CD4-positive, alpha-beta T cell (primary cell): ENCODE data around the gene PRR22. TPM values are rescaled to one million over a fixed set of nuclear protein-coding genes. Genes with fewer than 3 reads are reported as not detected.

Experiments
- ATAC-seq: fragments of 200-7000 bp; cut with Tn5 transposase; one replicate; pipeline ENCODE4 v1.10.0; 2022; ENCODE audit warnings: mild to moderate bottlenecking; ENCODE audit not compliant: poor library complexity
- CTCF ChIA-PET: fragments of 350-600 bp; sonication (Branson Sonifier 250); formaldehyde crosslinking; loops from one replicate; lab custom pipeline; 2021; ENCODE audit warnings: antibody characterized with exemption, inconsistent platforms; lab: Charles Lee
- POLR2A ChIA-PET: fragments of 350-600 bp; sonication (Branson Sonifier 250); formaldehyde crosslinking; loops from one replicate; lab custom pipeline; 2021; ENCODE audit warnings: antibody characterized with exemption, inconsistent platforms; lab: Charles Lee
- DNase-seq, 14 experiments: peaks; one replicate each; pipeline ENCODE4 v3.0.0-alpha.2; 2013 to 2020; ENCODE audit warnings: mixed read lengths in 2 of 14
- H3K27ac ChIP-seq, 2 donors: one replicate each; pipeline versions ENCODE4 v1.5.1 to v1.7.0; 2013; ENCODE audit warnings: low read length in 2 of 2, low read depth in 1 of 2, mild to moderate bottlenecking in 1 of 2
- H3K27me3 ChIP-seq, 2 experiments: 1 replicate in 1 of 2; 2 replicates in 1 of 2; pipeline versions ENCODE4 v1.6.1 to v1.7.0; 2013; ENCODE audit warnings: low read length in 2 of 2, control low read depth in 1 of 2, mild to moderate bottlenecking in 1 of 2, moderate library complexity in 1 of 2; ENCODE audit not compliant: insufficient read depth in 2 of 2, control insufficient read depth in 1 of 2
- H3K36me3 ChIP-seq: one replicate; pipeline ENCODE4 v1.6.1; 2013; ENCODE audit warnings: low read length, control low read depth; ENCODE audit not compliant: insufficient read depth
- H3K4me1 ChIP-seq: one replicate; pipeline ENCODE4 v1.6.1; 2013; ENCODE audit warnings: low read length, control low read depth; ENCODE audit not compliant: insufficient read depth
- H3K4me3 ChIP-seq: one replicate; pipeline ENCODE4 v1.5.1; 2013; ENCODE audit warnings: mild to moderate bottlenecking, low read length, moderate library complexity
- H3K9me3 ChIP-seq, 2 experiments: 1 replicate in 1 of 2; 2 replicates in 1 of 2; pipeline versions ENCODE4 v1.6.1 to v1.7.0; 2013; ENCODE audit warnings: low read length in 2 of 2, mild to moderate bottlenecking in 2 of 2, control low read depth in 1 of 2, moderate library complexity in 1 of 2; ENCODE audit not compliant: control insufficient read depth in 1 of 2, insufficient read depth in 1 of 2
- H3K27ac Mint-ChIP-seq: one replicate; pipeline ENCODE4 v1.8.0; 2020; ENCODE audit warnings: mixed read lengths
- H3K27me3 Mint-ChIP-seq: one replicate; pipeline ENCODE4 v1.8.0; 2021; ENCODE audit warnings: mixed read lengths
- H3K36me3 Mint-ChIP-seq: one replicate; pipeline ENCODE4 v1.8.0; 2021; ENCODE audit warnings: low read depth, mixed read lengths
- H3K4me1 Mint-ChIP-seq: one replicate; pipeline ENCODE4 v1.8.0; 2021; ENCODE audit warnings: low read depth, mixed read lengths
- H3K4me3 Mint-ChIP-seq: one replicate; pipeline ENCODE4 v1.8.0; 2020; ENCODE audit warnings: mild to moderate bottlenecking, mixed read lengths
- H3K9me3 Mint-ChIP-seq: one replicate; pipeline ENCODE4 v1.8.0; 2020; ENCODE audit warnings: mixed read lengths
- intact Hi-C, 2 experiments: fragments of 100-400 bp; cut with DNase I in 1 of 2; cut with micrococcal nuclease in 1 of 2; formaldehyde crosslinking; loops; one replicate each; pipeline versions ENCODE4 v1.15.1 to v1.9.0; 2023 to 2025; cut with DNase I, micrococcal nuclease
- total RNA-seq, 174 experiments: library from RNA in 2 of 174; stranded (reverse) in 2 of 174; gene quantifications; one replicate each; pipeline ENCODE4 v1.2.3 and lab custom pipeline; 2021 to 2026
- TF ChIP-seq, protein P1 (sequence below): fragments of 200-600 bp; IDR thresholded peaks from one replicate; pipeline ENCODE4 v1.8.0; 2022; ENCODE audit warnings: antibody characterized with exemption, mild to moderate bottlenecking

The PRR22 gene
- total RNA-seq, 2 experiments from 2014 or later = 3.1 to 4.9 TPM

DNA sequence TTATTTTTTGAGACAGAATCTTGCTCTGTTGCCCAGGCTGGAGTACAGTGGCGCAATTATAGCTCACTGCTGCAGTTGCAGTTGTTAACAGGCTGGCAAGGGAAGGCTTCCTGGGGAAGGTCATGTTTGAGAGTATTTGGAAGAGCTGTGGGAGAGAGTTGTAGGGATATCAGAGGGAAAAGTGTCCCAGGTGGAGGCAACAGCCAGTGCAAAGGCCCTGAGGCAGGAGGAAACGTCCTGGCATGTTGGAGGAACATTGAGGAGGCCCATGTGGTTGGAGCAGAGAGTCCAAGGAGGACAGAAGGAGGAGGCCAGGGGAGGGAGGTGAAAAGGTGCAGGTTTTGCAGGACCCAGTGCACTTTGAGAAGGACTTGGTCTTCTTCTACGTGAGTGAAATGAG is 8.6 kb upstream of the PRR22 start:
- H3K27me3 ChIP-seq = no peaks in the 10 kb centered on the region
- no peak for DNase-seq
- TF ChIP-seq, protein P1, sequence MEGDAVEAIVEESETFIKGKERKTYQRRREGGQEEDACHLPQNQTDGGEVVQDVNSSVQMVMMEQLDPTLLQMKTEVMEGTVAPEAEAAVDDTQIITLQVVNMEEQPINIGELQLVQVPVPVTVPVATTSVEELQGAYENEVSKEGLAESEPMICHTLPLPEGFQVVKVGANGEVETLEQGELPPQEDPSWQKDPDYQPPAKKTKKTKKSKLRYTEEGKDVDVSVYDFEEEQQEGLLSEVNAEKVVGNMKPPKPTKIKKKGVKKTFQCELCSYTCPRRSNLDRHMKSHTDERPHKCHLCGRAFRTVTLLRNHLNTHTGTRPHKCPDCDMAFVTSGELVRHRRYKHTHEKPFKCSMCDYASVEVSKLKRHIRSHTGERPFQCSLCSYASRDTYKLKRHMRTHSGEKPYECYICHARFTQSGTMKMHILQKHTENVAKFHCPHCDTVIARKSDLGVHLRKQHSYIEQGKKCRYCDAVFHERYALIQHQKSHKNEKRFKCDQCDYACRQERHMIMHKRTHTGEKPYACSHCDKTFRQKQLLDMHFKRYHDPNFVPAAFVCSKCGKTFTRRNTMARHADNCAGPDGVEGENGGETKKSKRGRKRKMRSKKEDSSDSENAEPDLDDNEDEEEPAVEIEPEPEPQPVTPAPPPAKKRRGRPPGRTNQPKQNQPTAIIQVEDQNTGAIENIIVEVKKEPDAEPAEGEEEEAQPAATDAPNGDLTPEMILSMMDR = no peak
- no peak overlapping the region for H3K27ac ChIP-seq
- ChIA-PET POLR2A (interaction anchor here (1.7 kb wide), 1 partner anchor 103 kb away, joined by 5 read pairs; the partner anchor contains the start of gene RPL36), CTCF (interaction anchor here (0.7 to 6.2 kb wide), 3 partner anchors 11 to 164 kb away, joined by 3 to 37 read pairs (median 4); partner anchors contain the start of gene NRTN)
- H3K4me3 ChIP-seq = no peak overlapping the region
- peaks cover 19% of the 10 kb centered on the region for H3K36me3 ChIP-seq
- peaks cover 26% of the 10 kb centered on the region for H3K4me1 ChIP-seq
- peaks cover 15% of the 10 kb centered on the region for H3K4me1 Mint-ChIP-seq
- no peak for ATAC-seq
- peak overlapping the region; percentile 51 for H3K27ac Mint-ChIP-seq
- no peaks in the 10 kb centered on the region for H3K27me3 Mint-ChIP-seq
- no peaks in the 10 kb centered on the region for H3K9me3 Mint-ChIP-seq
- H3K9me3 ChIP-seq = no peaks in the 10 kb centered on the region
- H3K36me3 Mint-ChIP-seq = peaks cover 25% of the 10 kb centered on the region
- intact Hi-C loops = loop anchor here (2.0 to 5.0 kb wide), 4 partner anchors 34 to 171 kb away; partner anchors contain the start of genes NDUFA11 (in 1 of the 2), RPL36 (in 1 of the 2), SAFB (in 1 of the 2) and SAFB2 (in 1 of the 2)
- H3K4me3 Mint-ChIP-seq = no peak overlapping the region

DNA sequence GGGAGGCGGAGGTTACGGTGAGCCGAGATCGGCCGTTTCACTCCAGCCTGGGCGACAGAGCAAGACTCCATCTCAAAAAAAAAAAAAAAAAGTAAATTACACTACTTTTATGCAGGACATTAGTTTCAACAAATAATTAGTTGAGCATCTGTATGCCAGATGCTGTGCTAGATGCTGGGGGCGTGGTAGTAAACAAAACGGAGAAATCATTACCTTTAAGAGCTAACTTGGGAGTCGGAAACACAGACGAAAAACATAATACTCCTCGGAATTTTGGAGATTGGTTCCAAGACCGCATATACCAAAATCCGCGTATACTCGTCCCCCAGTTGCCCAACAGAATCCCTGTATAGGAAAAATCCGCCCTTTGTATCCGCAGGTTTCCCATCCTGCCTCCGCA is 7.7 kb upstream of the PRR22 start:
- POLR2A ChIA-PET = interaction anchor here (1.7 to 3.6 kb wide), 4 partner anchors 12 to 112 kb away, joined by 5 to 23 read pairs (median 16); partner anchors contain the start of genes CATSPERD, LONP1, NDUFA11 and RPL36
- Mint-ChIP-seq H3K27me3 (no peaks in the 10 kb centered on the region), H3K27ac (peak overlapping the region; percentile 30), H3K4me3 (no peak overlapping the region), H3K4me1 (peaks cover 15% of the 10 kb centered on the region), H3K36me3 (peaks cover 29% of the 10 kb centered on the region), H3K9me3 (no peaks in the 10 kb centered on the region)
- TF ChIP-seq, protein P1 = no peak
- Histone ChIP-seq H3K27me3 (no peaks in the 10 kb centered on the region), H3K4me1 (peaks cover 26% of the 10 kb centered on the region), H3K27ac (no peak overlapping the region), H3K4me3 (no peak overlapping the region), H3K9me3 (no peaks in the 10 kb centered on the region), H3K36me3 (peaks cover 28% of the 10 kb centered on the region)
- CTCF ChIA-PET = interaction anchor here (6.2 kb wide), 1 partner anchor 12 kb away, joined by 37 read pairs; the partner anchor contains the start of gene NRTN
- DNase-seq = peak in 1 of 14 experiments; percentile 28
- intact Hi-C loops = loop anchor here (2.0 to 5.0 kb wide), 4 partner anchors 35 to 170 kb away; partner anchors contain the start of genes NDUFA11 (in 1 of the 2), RPL36 (in 1 of the 2), SAFB (in 1 of the 2) and SAFB2 (in 1 of the 2)
- ATAC-seq = no peak

DNA sequence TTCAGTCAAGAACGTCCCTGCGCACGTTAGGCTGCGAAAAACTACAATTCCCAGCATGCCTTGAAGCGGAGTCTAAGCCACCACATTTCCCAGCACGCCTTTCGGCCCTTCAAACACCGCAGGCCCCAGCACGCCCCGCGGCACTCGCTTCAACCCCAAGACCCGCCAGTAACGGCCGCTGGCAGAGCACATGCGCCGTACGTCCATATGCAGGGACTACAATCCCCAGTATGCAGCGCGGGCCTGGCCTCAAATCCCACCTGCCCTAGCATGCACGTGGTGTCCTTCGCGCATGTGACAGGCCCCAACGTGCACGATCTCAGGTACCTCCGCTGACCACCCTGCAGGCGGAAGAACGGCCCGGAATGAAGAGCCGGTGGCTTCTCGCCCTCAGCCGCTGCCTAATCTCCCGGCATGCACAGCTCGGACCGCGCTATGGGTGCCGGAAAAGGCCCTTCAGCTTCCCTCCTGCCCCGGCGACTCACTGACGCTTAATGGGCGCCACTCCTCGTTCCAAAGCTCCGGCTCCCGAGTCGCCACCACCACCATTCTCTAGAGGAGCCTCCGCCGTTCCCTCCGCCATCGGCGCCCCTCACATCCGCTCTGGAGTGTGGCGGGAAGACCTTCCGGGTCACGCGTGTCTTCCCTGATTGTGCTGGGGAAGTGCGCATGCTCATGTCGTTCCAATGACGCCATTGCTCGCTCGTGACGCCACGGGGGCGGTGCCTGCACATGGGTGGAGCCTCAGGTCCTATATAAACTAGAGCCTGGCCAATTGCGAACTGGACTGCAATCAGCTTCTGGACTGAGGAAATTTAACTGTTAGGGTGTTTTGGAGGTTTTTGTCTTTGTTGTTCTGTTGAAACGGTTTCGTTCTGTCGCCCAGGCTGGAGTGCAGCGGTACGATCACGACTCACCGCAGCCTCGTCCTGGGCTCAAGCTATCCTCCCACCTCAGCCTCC is 6.3 kb upstream of the PRR22 start, which contains the start of gene DUS3L:
Gene DUS3L, minus strand, starts transcription at position 605 of the 962 bp plus-strand sequence. Its CDS starts 22 bp downstream, at position 583.
- DNase-seq = peak; percentile 91 to 99 (median 94)
- H3K4me3 Mint-ChIP-seq = peak within 1 kb of the TSS; percentile 96
- TF ChIP-seq, protein P1 = no peak
- H3K4me3 ChIP-seq = peak within 1 kb of the TSS; percentile 69
- no peaks in the 10 kb centered on the region for H3K27me3 Mint-ChIP-seq
- intact Hi-C loops = loop anchor here (1.0 to 5.0 kb wide), 8 partner anchors 13 to 169 kb away; partner anchors contain the start of genes CATSPERD (in 2 of the 2), LONP1 (in 2 of the 2), SAFB (in 2 of the 2) and SAFB2 (in 2 of the 2)
- POLR2A ChIA-PET = interaction anchor here (0.9 to 3.6 kb wide), 9 partner anchors 13 to 1544 kb away, joined by 3 to 23 read pairs (median 15); partner anchors contain the start of genes CATSPERD, LONP1, NDUFA11 and SAFB
- peaks cover 15% of the 10 kb centered on the region for H3K4me1 Mint-ChIP-seq
- H3K36me3 ChIP-seq = peaks cover 42% of the 10 kb centered on the region
- no peaks in the 10 kb centered on the region for H3K27me3 ChIP-seq
- no peaks in the 10 kb centered on the region for H3K9me3 Mint-ChIP-seq
- ATAC-seq = peak; percentile 93
- peaks cover 26% of the 10 kb centered on the region for H3K4me1 ChIP-seq
- CTCF ChIA-PET = interaction anchor here (6.2 kb wide), 1 partner anchor 13 kb away, joined by 37 read pairs; the partner anchor contains the start of gene NRTN
- peaks cover 41% of the 10 kb centered on the region for H3K36me3 Mint-ChIP-seq
- H3K9me3 ChIP-seq = no peaks in the 10 kb centered on the region
- H3K27ac ChIP-seq = peak within 1 kb of the TSS; percentile 96 to 97
- H3K27ac Mint-ChIP-seq = peak within 1 kb of the TSS; percentile 97
